ENCODE results near the gene VWC2. TPM values are rescaled to one million over a fixed set of nuclear protein-coding genes. Genes with fewer than 3 reads are reported as not detected.
"Not testable (repeated sequence)": the region's sequence is repeated elsewhere in the genome, so short reads cannot be mapped to it uniquely, and the experiment has no call there.

The VWC2 gene
- total RNA-seq, 1 donor from 2014 or later = not detected

GRCh38 chr7:49840751-49841405 is 67.4 kb downstream of the VWC2 start:
- intact Hi-C loops (cut with micrococcal nuclease) = no loop called here
- Mint-ChIP-seq H3K27me3 (ENCODE audit: low read depth) (no peaks in the 10 kb centered on the region), H3K36me3 (ENCODE audit: low read depth) (no peaks in the 10 kb centered on the region), H3K4me1 (ENCODE audit: low read depth) (peaks cover 3% of the 10 kb centered on the region), H3K27ac (no peak overlapping the region), H3K9me3 (no peaks in the 10 kb centered on the region), H3K4me3 (ENCODE audit: low read depth) (no peak overlapping the region)
- no peak for DNase-seq (ENCODE audit: low spot score)

DNA sequence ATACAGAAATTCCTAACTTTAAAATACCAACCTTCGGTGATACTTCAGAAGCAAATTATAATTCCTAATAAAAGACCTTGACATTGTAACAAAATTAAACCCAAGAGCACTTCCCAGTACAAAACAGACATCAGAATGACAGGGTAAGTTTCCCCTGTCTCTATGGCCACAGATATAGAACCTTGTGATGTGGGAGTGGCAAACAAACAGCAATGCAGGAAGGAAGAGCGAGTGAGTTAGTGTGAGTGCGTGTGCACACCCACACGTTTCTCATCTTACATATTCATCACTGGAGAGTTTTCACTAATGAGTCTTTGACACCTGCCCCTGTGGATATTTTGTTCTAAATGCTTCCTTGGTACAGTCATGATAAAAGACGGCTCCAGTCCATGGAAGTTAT is 72.2 kb downstream of the VWC2 start:
- Mint-ChIP-seq H3K36me3 (ENCODE audit: low read depth) (no peaks in the 10 kb centered on the region), H3K9me3 (no peaks in the 10 kb centered on the region), H3K27ac (no peak overlapping the region), H3K4me1 (ENCODE audit: low read depth) (peaks cover 3% of the 10 kb centered on the region), H3K27me3 (ENCODE audit: low read depth) (no peaks in the 10 kb centered on the region), H3K4me3 (ENCODE audit: low read depth) (no peak overlapping the region)
- intact Hi-C loops (cut with micrococcal nuclease) = no loop called here
- no peak for DNase-seq (ENCODE audit: low spot score)

DNA sequence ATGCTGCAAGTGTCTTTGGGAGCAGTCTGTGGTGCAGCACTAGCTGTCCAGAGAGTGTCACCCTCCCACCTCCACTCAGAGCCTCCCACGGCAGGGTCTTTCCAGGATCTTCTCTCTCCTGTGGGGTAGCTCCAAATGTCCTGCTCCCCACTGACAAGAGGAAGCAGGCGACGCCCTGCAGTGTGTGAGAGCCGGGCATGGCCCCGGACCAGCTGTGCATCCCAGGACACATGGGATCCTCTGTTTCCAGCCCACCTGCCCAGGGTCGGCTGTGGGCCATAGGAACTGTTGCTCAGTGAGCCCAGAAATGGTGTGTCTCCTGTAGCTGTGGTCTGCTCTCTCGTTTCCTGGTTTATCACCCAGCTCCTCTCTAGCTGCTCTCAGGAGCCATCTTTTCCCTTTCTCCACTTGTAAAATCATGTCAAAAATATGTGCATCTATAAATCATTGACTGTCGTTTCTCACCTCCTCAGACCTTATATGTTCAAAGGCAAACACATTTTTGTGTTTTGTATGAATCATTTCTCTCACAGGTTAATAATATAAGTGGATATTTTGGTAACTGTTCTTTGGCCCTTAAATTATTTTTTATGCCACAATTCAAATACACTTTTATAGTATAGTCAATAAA is 74.9 kb downstream of the VWC2 start:
- H3K27me3 Mint-ChIP-seq (ENCODE audit: low read depth) = no peaks in the 10 kb centered on the region
- peaks cover 3% of the 10 kb centered on the region for H3K4me1 Mint-ChIP-seq (ENCODE audit: low read depth)
- no peaks in the 10 kb centered on the region for H3K36me3 Mint-ChIP-seq (ENCODE audit: low read depth)
- DNase-seq (ENCODE audit: low spot score) = no peak
- no peaks in the 10 kb centered on the region for H3K9me3 Mint-ChIP-seq
- no peak overlapping the region for H3K4me3 Mint-ChIP-seq (ENCODE audit: low read depth)
- intact Hi-C loops (cut with micrococcal nuclease) = no loop called here
- no peak overlapping the region for H3K27ac Mint-ChIP-seq

- Mint-ChIP-seq H3K36me3 (ENCODE audit: low read depth) (no peaks in the 10 kb centered on the region), H3K9me3 (no peaks in the 10 kb centered on the region), H3K27ac (no peak overlapping the region), H3K4me1 (ENCODE audit: low read depth) (no peaks in the 10 kb centered on the region), H3K27me3 (ENCODE audit: low read depth) (no peaks in the 10 kb centered on the region), H3K4me3 (ENCODE audit: low read depth) (no peak overlapping the region)
- intact Hi-C loops (cut with micrococcal nuclease) = no loop called here
- no peak for DNase-seq (ENCODE audit: low spot score)
These were observed 77.6 kb downstream of the VWC2 start for GRCh38 chr7:49850921-49851613.

DNA sequence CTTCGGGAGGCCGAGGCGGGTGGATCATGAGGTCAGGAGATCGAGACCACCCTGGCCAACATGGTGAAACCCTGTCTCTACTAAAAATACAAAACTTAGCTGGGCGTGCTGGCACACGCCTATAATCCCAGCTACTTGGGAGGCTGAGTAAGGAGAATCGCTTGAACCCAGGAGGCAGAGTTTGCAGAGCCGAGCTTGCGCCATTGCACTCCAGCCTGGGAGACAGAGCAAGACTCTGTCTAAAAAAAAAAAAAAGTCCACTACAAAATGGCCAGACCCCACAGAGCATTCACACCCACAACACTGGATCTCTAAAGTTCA is 78.1 kb downstream of the VWC2 start:
- H3K4me3 Mint-ChIP-seq (ENCODE audit: low read depth); H3K36me3 Mint-ChIP-seq (ENCODE audit: low read depth); DNase-seq (ENCODE audit: low spot score); intact Hi-C loops (cut with micrococcal nuclease); H3K27me3 Mint-ChIP-seq (ENCODE audit: low read depth); H3K4me1 Mint-ChIP-seq (ENCODE audit: low read depth); H3K9me3 Mint-ChIP-seq; H3K27ac Mint-ChIP-seq: not testable (repeated sequence)

DNA sequence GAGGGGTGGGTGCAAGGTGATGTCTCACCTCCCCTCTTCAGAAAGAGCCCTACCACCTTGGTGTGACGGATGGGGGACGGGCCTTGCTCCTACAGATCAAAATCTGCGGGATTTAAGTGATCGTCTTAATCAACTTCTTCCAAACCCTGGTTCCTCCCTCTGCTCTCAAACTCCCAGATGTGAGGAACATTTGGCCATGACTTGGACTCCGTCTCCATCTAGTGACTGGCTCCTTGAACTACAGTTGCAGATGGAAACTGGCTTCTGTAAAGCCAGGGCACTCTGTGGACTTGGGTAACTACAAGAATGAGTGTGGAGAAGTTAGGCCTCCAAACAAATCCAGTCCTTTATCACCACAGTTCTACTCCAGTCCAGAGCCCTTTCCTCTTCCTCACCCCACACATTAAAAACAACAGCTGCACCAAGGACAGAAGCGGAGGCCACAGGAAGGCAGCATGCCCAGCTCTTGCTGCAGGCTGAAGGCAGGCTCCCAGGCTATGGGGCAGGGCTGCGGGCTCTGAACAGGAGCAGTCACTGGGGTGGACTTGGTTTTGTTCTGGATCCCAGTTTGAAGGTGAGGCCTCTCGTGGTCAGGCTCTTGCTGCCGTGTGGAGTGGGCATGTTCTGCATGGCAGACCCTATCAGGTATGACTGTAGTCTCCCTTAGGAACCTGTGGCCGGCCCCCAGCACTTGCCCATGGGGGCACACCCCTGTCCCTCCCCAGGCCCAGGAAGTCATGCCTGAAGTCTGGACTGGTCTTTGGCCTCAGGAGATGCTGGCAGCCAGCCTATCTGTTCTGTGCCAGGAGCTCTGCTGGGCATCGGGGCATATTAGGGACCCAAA is 79.4 kb downstream of the VWC2 start:
- H3K4me1 Mint-ChIP-seq (ENCODE audit: low read depth) = no peaks in the 10 kb centered on the region
- H3K27ac Mint-ChIP-seq = no peak overlapping the region
- no peak overlapping the region for H3K4me3 Mint-ChIP-seq (ENCODE audit: low read depth)
- no peaks in the 10 kb centered on the region for H3K36me3 Mint-ChIP-seq (ENCODE audit: low read depth)
- H3K9me3 Mint-ChIP-seq = no peaks in the 10 kb centered on the region
- intact Hi-C loops (cut with micrococcal nuclease) = no loop called here
- DNase-seq (ENCODE audit: low spot score) = no peak
- H3K27me3 Mint-ChIP-seq (ENCODE audit: low read depth) = no peaks in the 10 kb centered on the region

DNA sequence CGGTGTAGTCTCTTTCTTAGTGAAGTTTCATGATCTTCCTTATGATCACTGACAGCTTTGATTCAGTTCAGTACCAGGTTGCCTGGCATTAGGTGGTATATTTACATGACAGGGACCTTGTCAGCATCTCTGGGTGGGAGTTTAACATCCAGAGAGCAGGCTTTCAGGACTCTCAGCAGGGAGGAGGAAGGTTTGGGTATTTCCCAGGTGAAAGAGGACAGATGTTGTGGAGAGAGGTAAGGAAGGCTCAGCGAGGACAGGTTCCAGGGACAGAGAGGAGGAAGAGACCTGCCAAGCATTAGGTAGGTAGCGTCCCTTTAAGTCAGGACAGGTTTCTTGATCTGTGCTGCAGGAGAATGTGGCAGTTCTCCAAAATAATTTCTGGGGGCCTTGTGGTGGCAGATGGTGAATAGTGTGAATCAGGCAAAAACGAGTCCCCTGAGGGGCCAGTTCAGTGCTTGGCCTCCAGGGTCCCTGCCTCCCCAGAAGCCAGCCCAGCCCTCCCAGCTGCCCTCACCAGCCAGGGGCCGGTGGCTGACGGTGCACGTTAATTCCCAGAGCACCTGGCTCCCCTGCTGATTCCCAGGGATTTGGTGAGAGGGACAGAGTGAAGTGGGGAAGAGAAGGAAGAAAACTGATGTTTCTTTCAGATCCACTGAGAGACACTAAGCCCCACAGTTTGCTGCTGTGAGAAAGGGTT is 82.0 kb downstream of the VWC2 start:
- H3K4me3 Mint-ChIP-seq (ENCODE audit: low read depth) = no peak overlapping the region
- H3K27me3 Mint-ChIP-seq (ENCODE audit: low read depth) = no peaks in the 10 kb centered on the region
- intact Hi-C loops (cut with micrococcal nuclease) = no loop called here
- no peaks in the 10 kb centered on the region for H3K4me1 Mint-ChIP-seq (ENCODE audit: low read depth)
- no peak for DNase-seq (ENCODE audit: low spot score)
- no peaks in the 10 kb centered on the region for H3K9me3 Mint-ChIP-seq
- no peaks in the 10 kb centered on the region for H3K36me3 Mint-ChIP-seq (ENCODE audit: low read depth)
- H3K27ac Mint-ChIP-seq = no peak overlapping the region

DNA sequence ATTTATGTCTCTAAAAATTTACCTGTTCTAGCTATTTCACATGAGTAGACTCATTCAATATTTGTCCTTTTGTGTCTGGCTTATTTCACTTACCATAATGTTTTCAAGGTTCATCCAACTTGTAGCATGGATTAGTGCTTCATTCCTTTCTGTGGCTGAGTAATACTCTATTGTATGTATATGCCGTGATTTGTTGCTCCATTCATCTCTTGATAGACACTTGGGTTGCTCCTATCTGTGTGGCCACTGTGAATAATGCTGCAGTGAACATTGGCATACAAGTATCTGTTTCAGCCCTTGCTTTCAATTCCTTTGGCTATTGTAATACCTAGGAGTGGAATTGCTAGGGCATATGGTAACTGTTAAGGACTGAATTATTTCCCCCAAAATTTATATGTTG is 86.9 kb downstream of the VWC2 start:
- DNase-seq (ENCODE audit: low spot score) = no peak
- H3K4me3 Mint-ChIP-seq (ENCODE audit: low read depth) = no peak overlapping the region
- intact Hi-C loops (cut with micrococcal nuclease) = no loop called here
- H3K27me3 Mint-ChIP-seq (ENCODE audit: low read depth) = no peaks in the 10 kb centered on the region
- no peaks in the 10 kb centered on the region for H3K9me3 Mint-ChIP-seq
- no peaks in the 10 kb centered on the region for H3K4me1 Mint-ChIP-seq (ENCODE audit: low read depth)
- no peaks in the 10 kb centered on the region for H3K36me3 Mint-ChIP-seq (ENCODE audit: low read depth)
- H3K27ac Mint-ChIP-seq = no peak overlapping the region

DNA sequence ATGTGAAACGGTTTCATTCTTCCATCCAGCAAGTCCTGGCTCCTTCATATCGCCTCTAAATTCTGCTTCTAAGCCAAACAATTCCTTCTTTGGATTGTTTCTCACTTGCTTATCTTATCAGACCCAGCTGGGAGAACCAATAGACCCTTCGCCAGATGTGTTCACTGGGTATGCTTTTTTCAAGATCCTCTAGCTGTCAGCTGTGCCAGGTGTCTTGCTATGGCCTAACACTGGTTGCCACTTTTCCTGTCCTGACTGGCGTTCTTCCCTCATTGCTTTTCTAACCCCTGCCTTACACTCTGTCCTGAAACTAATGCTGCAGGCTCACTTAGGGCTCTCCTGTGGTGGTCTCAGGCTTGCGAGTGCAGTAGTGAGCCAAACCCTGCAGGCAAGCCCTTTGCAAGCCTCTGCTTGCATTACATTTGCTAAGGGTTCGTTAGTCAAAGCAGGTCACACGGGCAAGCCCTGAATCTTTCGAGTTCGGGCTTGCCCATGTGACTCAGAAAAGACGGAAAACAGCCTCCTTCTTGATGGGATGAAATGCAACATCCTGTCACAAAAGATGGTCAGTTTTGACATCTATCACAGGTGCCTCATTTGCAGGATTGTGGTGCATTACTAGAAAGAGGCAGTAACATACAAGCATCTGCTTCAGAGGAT is 92.8 kb downstream of the VWC2 start:
- no peaks in the 10 kb centered on the region for H3K9me3 Mint-ChIP-seq

GRCh38 chr7:49866910-49867309 is 93.5 kb downstream of the VWC2 start:
- H3K4me1 Mint-ChIP-seq (ENCODE audit: low read depth) = no peaks in the 10 kb centered on the region
- no peak overlapping the region for H3K27ac Mint-ChIP-seq
- no peaks in the 10 kb centered on the region for H3K9me3 Mint-ChIP-seq
- no peak for DNase-seq (ENCODE audit: low spot score)
- no peaks in the 10 kb centered on the region for H3K36me3 Mint-ChIP-seq (ENCODE audit: low read depth)
- intact Hi-C loops (cut with micrococcal nuclease) = no loop called here
- no peak overlapping the region for H3K4me3 Mint-ChIP-seq (ENCODE audit: low read depth)
- no peaks in the 10 kb centered on the region for H3K27me3 Mint-ChIP-seq (ENCODE audit: low read depth)

More for the DNA sequence above, 92.8 kb downstream of the VWC2 start:
- Mint-ChIP-seq H3K36me3 (ENCODE audit: low read depth) (no peaks in the 10 kb centered on the region), H3K27ac (no peak overlapping the region), H3K27me3 (ENCODE audit: low read depth) (no peaks in the 10 kb centered on the region), H3K4me3 (ENCODE audit: low read depth) (no peak overlapping the region), H3K4me1 (ENCODE audit: low read depth) (no peaks in the 10 kb centered on the region)
- intact Hi-C loops (cut with micrococcal nuclease) = no loop called here
- no peak for DNase-seq (ENCODE audit: low spot score)

DNA sequence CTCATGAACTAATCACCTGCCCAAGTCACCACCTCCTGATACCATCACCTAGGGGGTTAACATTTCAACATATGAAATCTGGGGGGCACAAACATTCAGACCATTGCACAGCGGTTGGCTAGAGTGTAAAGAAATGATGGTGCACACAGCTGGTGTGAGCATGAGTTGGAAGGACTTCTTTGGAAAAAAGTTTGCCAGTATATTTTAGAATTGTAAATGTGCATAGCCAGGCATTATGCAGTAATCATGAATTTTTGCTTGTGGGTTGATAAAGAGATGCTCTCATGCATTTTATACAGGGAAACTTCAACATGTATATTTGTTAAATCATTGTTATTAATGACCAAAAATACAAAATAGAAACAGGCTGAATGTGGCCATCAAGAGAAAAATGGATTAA is 100.0 kb downstream of the VWC2 start:
- no peak overlapping the region for H3K27ac Mint-ChIP-seq
- no peaks in the 10 kb centered on the region for H3K27me3 Mint-ChIP-seq (ENCODE audit: low read depth)
- no peaks in the 10 kb centered on the region for H3K4me1 Mint-ChIP-seq (ENCODE audit: low read depth)
- no peaks in the 10 kb centered on the region for H3K36me3 Mint-ChIP-seq (ENCODE audit: low read depth)
- intact Hi-C loops (cut with micrococcal nuclease) = no loop called here
- no peaks in the 10 kb centered on the region for H3K9me3 Mint-ChIP-seq
- DNase-seq (ENCODE audit: low spot score) = no peak
- no peak overlapping the region for H3K4me3 Mint-ChIP-seq (ENCODE audit: low read depth)

DNA sequence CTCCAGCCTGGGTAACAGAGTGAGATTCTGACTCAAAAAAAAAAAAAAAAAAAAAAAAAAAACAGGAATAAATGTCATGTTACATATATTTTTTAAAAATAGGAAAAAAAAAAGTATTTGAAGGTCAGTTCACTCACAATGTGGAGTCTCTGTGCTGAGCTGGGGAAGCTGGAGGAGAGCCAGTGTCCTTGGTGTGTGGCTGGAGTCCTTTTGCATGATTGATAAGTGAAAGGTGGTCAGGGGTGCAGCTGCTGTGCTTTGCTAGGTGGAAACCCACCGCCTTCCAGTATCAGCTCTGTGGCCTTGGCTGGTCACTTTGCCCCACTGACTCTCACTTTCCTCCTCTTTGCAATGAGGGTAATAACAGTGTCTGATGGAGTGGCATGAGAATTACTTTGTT is 101.9 kb downstream of the VWC2 start:
- intact Hi-C loops (cut with micrococcal nuclease) = no loop called here
- Mint-ChIP-seq H3K4me3 (ENCODE audit: low read depth) (no peak overlapping the region), H3K4me1 (ENCODE audit: low read depth) (no peaks in the 10 kb centered on the region), H3K27ac (no peak overlapping the region), H3K27me3 (ENCODE audit: low read depth) (no peaks in the 10 kb centered on the region), H3K36me3 (ENCODE audit: low read depth) (no peaks in the 10 kb centered on the region), H3K9me3 (no peaks in the 10 kb centered on the region)
- DNase-seq (ENCODE audit: low spot score) = no peak
